Thyroid gland (tissue), 4 donors: ENCODE data around the gene PLXDC2. TPM values are rescaled to one million over a fixed set of nuclear protein-coding genes. Genes with fewer than 3 reads are reported as not detected.

Experiments
- DNase-seq, 2 donors: peaks; one replicate each; pipeline ENCODE4 v3.0.0-alpha.2; 2019
- H3K27ac ChIP-seq, 3 donors: fragments of 200-600 bp; sonication (generic); 1 replicate in 2 of 3; 2 replicates in 1 of 3; pipeline ENCODE4 v1.5.1; 2016 to 2019; ENCODE audit warnings: mild to moderate bottlenecking in 1 of 3, moderate library complexity in 1 of 3
- H3K27me3 ChIP-seq: fragments of 200-600 bp; sonication (generic); one replicate; pipeline ENCODE4 v1.5.1; 2019
- H3K36me3 ChIP-seq, 2 donors: fragments of 200-600 bp; sonication (generic); one replicate each; pipeline ENCODE4 v1.5.1; 2016 to 2019
- H3K4me1 ChIP-seq, 2 donors: fragments of 200-600 bp; sonication (generic); one replicate each; pipeline ENCODE4 v1.5.1; 2017 to 2019
- H3K4me3 ChIP-seq, 3 donors: fragments of 200-600 bp; sonication (generic); replicated peaks in 1 of 3; 1 replicate in 2 of 3; 2 replicates in 1 of 3; pipeline ENCODE4 v1.5.1; 2016; ENCODE audit warnings: mild to moderate bottlenecking in 1 of 3
- H3K9me3 ChIP-seq: fragments of 200-600 bp; sonication (generic); one replicate; pipeline ENCODE4 v1.5.1; 2017
- CTCF ChIP-seq, 6 experiments: fragments of 200-600 bp in 3 of 6; fragments of 450-650 bp in 3 of 6; sonication (generic) in 3 of 6; IDR thresholded peaks; one replicate each; pipeline ENCODE4 v1.5.1; 2016 to 2019; ENCODE audit warnings: antibody characterized with exemption in 6 of 6, mild to moderate bottlenecking in 2 of 6, inconsistent platforms in 1 of 6, moderate library complexity in 1 of 6
- POLR2A ChIP-seq, 2 donors: fragments of 450-650 bp; IDR thresholded peaks; one replicate each; pipeline ENCODE4 v1.6.1; 2017; ENCODE audit warnings: antibody characterized with exemption in 2 of 2, mild to moderate bottlenecking in 2 of 2, moderate library complexity in 1 of 2
- WGBS, 2 donors: methylation state at CpG; one replicate each; pipeline ENCODE4 v1.1.5; 2017; 5-methylcytosine and 5-hydroxymethylcytosine counted together
- intact Hi-C: fragments of 100-400 bp; cut with DNase I; formaldehyde crosslinking; loops from one replicate; pipeline ENCODE4 v1.15.1; 2023
- total RNA-seq, 4 donors: library from RNA; depleted of rRNA; stranded (reverse); fragments of >200 nt; gene quantifications; one replicate each; pipeline ENCODE4 v1.2.3, GENCODE V29; 2016

The PLXDC2 gene
- total RNA-seq, 4 donors from 2014 or later, result 44.6 to 91.0 (median 47.6) TPM

GRCh38 chr10:19826712-19827111 lies 10.5 kb downstream of the PLXDC2 start:
- Histone ChIP-seq H3K4me3 (no peak overlapping the region), H3K27ac (no peak overlapping the region), H3K9me3 (no peaks in the 10 kb centered on the region), H3K27me3 (no peaks in the 10 kb centered on the region), H3K36me3 (no peaks in the 10 kb centered on the region), H3K4me1 (peaks cover 11 to 30% of the 10 kb centered on the region in 2 donors)
- WGBS, 2 donors, result 75% methylated on average over 4 of the region's 4 CpGs
- TF ChIP-seq CTCF (IDR thresholded peaks at IDR 0.05), result no peak
- TF ChIP-seq POLR2A (IDR thresholded peaks at IDR 0.05), result no peak
- DNase-seq, result no peak
- intact Hi-C loops, result loop anchor here (10.0 kb wide), 1 partner anchor 108 kb away; no protein-coding TSS in a partner anchor

- 75 to 83% methylated on average over 3 of the region's 3 CpGs for WGBS, 2 donors
- no peaks in the 10 kb centered on the region for H3K9me3 ChIP-seq
- no peak for DNase-seq
- H3K27me3 ChIP-seq, result no peaks in the 10 kb centered on the region
- intact Hi-C loops, result loop anchor here (10.0 kb wide), 1 partner anchor 106 kb away; no protein-coding TSS in a partner anchor
- H3K4me1 ChIP-seq, result peaks cover 15 to 41% of the 10 kb centered on the region in 2 donors
- peak overlapping the region in 2 of 3 donors; percentile 22 to 34 for H3K27ac ChIP-seq
- H3K36me3 ChIP-seq, result no peaks in the 10 kb centered on the region
- no peak overlapping the region for H3K4me3 ChIP-seq
- TF ChIP-seq CTCF (IDR thresholded peaks at IDR 0.05) (no peak), POLR2A (IDR thresholded peaks at IDR 0.05) (no peak)
Measured at GRCh38 chr10:19828278-19829049, 12.2 kb downstream of the PLXDC2 start.

GRCh38 chr10:19832699-19833098 lies 16.5 kb downstream of the PLXDC2 start:
- no peak overlapping the region for H3K27ac ChIP-seq
- no peak for DNase-seq
- TF ChIP-seq CTCF (IDR thresholded peaks at IDR 0.05) (no peak), POLR2A (IDR thresholded peaks at IDR 0.05) (no peak)
- H3K27me3 ChIP-seq, result no peaks in the 10 kb centered on the region
- 50 to 53% methylated on average over 9 of the region's 9 CpGs for WGBS, 2 donors
- intact Hi-C loops, result no loop called here
- no peak overlapping the region for H3K4me3 ChIP-seq
- peaks cover 19 to 28% of the 10 kb centered on the region in 2 donors for H3K4me1 ChIP-seq
- no peaks in the 10 kb centered on the region for H3K36me3 ChIP-seq
- H3K9me3 ChIP-seq, result no peaks in the 10 kb centered on the region

- Histone ChIP-seq H3K36me3 (no peaks in the 10 kb centered on the region), H3K4me3 (no peak overlapping the region), H3K27ac (no peak overlapping the region), H3K27me3 (no peaks in the 10 kb centered on the region), H3K4me1 (peaks cover 18 to 25% of the 10 kb centered on the region in 2 donors), H3K9me3 (no peaks in the 10 kb centered on the region)
- no peak for TF ChIP-seq CTCF (IDR thresholded peaks at IDR 0.05)
- no peak for TF ChIP-seq POLR2A (IDR thresholded peaks at IDR 0.05)
- peak; percentile 43 to 45 for DNase-seq
- 62 to 63% methylated on average over 8 of the region's 8 CpGs for WGBS, 2 donors
- intact Hi-C loops, result no loop called here
Measured at GRCh38 chr10:19833170-19833824, 17.1 kb downstream of the PLXDC2 start.

GRCh38 chr10:19835952-19836351 lies 19.7 kb downstream of the PLXDC2 start:
- no peak overlapping the region for H3K27ac ChIP-seq
- no peak overlapping the region for H3K4me3 ChIP-seq
- H3K27me3 ChIP-seq, result no peaks in the 10 kb centered on the region
- DNase-seq, result no peak
- no peak for TF ChIP-seq POLR2A (IDR thresholded peaks at IDR 0.05)
- no peak for TF ChIP-seq CTCF (IDR thresholded peaks at IDR 0.05)
- H3K9me3 ChIP-seq, result no peaks in the 10 kb centered on the region
- intact Hi-C loops, result no loop called here
- H3K4me1 ChIP-seq, result peaks cover 8 to 12% of the 10 kb centered on the region in 2 donors
- H3K36me3 ChIP-seq, result no peaks in the 10 kb centered on the region
- 89 to 93% methylated on average over 2 of the region's 2 CpGs for WGBS, 2 donors
